ENCODE data around the gene TK2.

DNA sequence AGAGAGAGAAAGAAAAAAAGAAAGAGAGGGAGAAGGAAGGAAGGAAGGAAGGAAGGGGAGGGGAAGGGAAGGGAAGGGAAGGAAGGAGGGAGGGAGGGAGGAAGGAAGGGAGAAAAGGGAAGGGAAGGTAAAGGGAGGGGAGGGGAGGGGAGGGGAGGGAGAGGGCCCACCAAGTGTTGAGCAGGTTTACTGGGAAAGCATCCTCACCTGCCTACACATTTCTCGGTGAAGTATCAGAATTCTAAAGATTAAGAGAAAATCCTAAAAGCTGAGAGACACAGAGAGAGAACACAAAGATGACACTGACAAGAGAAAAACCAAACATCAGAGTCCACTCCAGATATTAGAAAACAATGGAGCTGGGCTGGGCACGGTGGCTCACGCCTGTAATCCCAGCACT lies 42.3 kb upstream of the TK2 start:
- TF ChIP-seq, protein P1, sequence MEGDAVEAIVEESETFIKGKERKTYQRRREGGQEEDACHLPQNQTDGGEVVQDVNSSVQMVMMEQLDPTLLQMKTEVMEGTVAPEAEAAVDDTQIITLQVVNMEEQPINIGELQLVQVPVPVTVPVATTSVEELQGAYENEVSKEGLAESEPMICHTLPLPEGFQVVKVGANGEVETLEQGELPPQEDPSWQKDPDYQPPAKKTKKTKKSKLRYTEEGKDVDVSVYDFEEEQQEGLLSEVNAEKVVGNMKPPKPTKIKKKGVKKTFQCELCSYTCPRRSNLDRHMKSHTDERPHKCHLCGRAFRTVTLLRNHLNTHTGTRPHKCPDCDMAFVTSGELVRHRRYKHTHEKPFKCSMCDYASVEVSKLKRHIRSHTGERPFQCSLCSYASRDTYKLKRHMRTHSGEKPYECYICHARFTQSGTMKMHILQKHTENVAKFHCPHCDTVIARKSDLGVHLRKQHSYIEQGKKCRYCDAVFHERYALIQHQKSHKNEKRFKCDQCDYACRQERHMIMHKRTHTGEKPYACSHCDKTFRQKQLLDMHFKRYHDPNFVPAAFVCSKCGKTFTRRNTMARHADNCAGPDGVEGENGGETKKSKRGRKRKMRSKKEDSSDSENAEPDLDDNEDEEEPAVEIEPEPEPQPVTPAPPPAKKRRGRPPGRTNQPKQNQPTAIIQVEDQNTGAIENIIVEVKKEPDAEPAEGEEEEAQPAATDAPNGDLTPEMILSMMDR (IDR thresholded peaks at IDR 0.05; ENCODE audit: insufficient read depth, low read length, poor library complexity, severe bottlenecking) = no peak
- no peak for TF ChIP-seq EZH2phosphoT487 (conservative IDR thresholded peaks at IDR 0.05; ENCODE audit: low read length)
